K562 (cell line): ENCODE measurements around the gene CPM. TPM values are rescaled to one million over a fixed set of nuclear protein-coding genes. Genes with fewer than 3 reads are reported as not detected.

ENCODE experiments used
- ATAC-seq: fragments of 200-7000 bp; cut with Tn5 transposase; 3 replicates; pipeline ENCODE4 v1.9.1; 2020; ENCODE audit warnings: moderate library complexity
- BruUV-seq: library from RNA; stranded (reverse); fragments of 400-500 nt; replicated peaks from 2 replicates; lab custom pipeline; 2021; lab: Mats Ljungman, UMichigan
- CTCF ChIA-PET: fragments of 300-600 bp; formaldehyde crosslinking; extraction: SDS; loops from one replicate; lab custom pipeline; 2021; ENCODE audit warnings: low intra/inter-chr PET ratio; lab: Yijun Ruan, JAX
- POLR2A ChIA-PET: fragments of 300-600, 350-650 bp; sonication (Branson Sonifier 250); formaldehyde crosslinking; extraction: SDS; loops from one replicate; lab custom pipeline; 2021; ENCODE audit warnings: antibody characterized with exemption, inconsistent platforms; lab: Yijun Ruan, JAX
- DNase-seq, 4 experiments: peaks; one replicate each; pipeline versions ENCODE4 v3.0.0 to v3.0.0-alpha.2; 2011 to 2018; ENCODE audit warnings: low spot score in 3 of 4, mixed read lengths in 3 of 4; ENCODE audit errors: extremely low read depth in 1 of 4
- FAIRE-seq: peaks from 2 replicates; lab custom pipeline; 2011; peaks lifted over from hg19 to GRCh38; lab: Jason Lieb, UNC
- H2AFZ ChIP-seq: 2 replicates; pipeline ENCODE4 v1.6.0; 2011; ENCODE audit warnings: low read depth, low read length, control low read depth, inconsistent platforms
- H3K27ac ChIP-seq: fragments of 200-600 bp; 3 replicates; pipeline ENCODE4 v1.8.0; 2011; ENCODE audit warnings: low read depth, mild to moderate bottlenecking, control low read depth, inconsistent platforms, low read length, moderate library complexity, mixed read lengths; ENCODE audit errors: extremely low read depth
- H3K27me3 ChIP-seq, 2 experiments: fragments of 300-600 bp in 1 of 2; 2 replicates in 1 of 2; 3 replicates in 1 of 2; pipeline versions ENCODE4 v1.6.0 to v1.8.0; 2011; ENCODE audit warnings: inconsistent platforms in 2 of 2, low read length in 2 of 2, mild to moderate bottlenecking in 1 of 2, mixed read lengths in 1 of 2, moderate library complexity in 1 of 2; ENCODE audit not compliant: control insufficient read depth in 2 of 2, insufficient read depth in 2 of 2
- H3K36me3 ChIP-seq: fragments of 300-600 bp; 3 replicates; pipeline ENCODE4 v1.8.0; 2011; ENCODE audit warnings: mild to moderate bottlenecking, low read length, inconsistent platforms; ENCODE audit not compliant: control insufficient read depth, insufficient read depth
- H3K4me1 ChIP-seq, 2 experiments: fragments of 200-600 bp in 1 of 2; replicated peaks in 1 of 2; 2 replicates in 1 of 2; 3 replicates in 1 of 2; pipeline versions ENCODE4 v1.5.1 to v1.8.0; 2011; ENCODE audit warnings: inconsistent platforms in 2 of 2, low read length in 2 of 2, mild to moderate bottlenecking in 1 of 2, mixed read lengths in 1 of 2, moderate library complexity in 1 of 2; ENCODE audit not compliant: control insufficient read depth in 2 of 2, insufficient read depth in 2 of 2
- H3K4me2 ChIP-seq: 2 replicates; pipeline ENCODE4 v1.6.1; 2011; ENCODE audit warnings: low read length, control low read depth, inconsistent platforms, mixed read lengths; ENCODE audit not compliant: insufficient read depth
- H3K4me3 ChIP-seq: fragments of 200-600 bp; sonication (generic), shearing (Covaris generic); 2 replicates; pipeline ENCODE4 v1.5.1; 2016; ENCODE audit warnings: control low read depth, inconsistent platforms
- H3K79me2 ChIP-seq: fragments of 200-600 bp; 3 replicates; pipeline ENCODE4 v1.8.0; 2011; ENCODE audit warnings: low read length, inconsistent platforms; ENCODE audit not compliant: control insufficient read depth, insufficient read depth
- H3K9ac ChIP-seq, 2 experiments: 2 replicates each; pipeline versions ENCODE4 v1.6.0 to v1.6.1; 2011; ENCODE audit warnings: low read depth in 2 of 2, low read length in 2 of 2, control low read depth in 1 of 2, inconsistent platforms in 1 of 2, mild to moderate bottlenecking in 1 of 2, mixed read lengths in 1 of 2; ENCODE audit not compliant: insufficient read depth in 1 of 2
- H3K9me1 ChIP-seq: one replicate; pipeline ENCODE4 v1.6.0; 2011; ENCODE audit warnings: inconsistent platforms, mild to moderate bottlenecking, low read length, moderate library complexity; ENCODE audit not compliant: control insufficient read depth, insufficient read depth
- H3K9me3 ChIP-seq: replicated peaks from 2 replicates; pipeline ENCODE4 v1.5.1; 2011; ENCODE audit warnings: low read depth, low read length, inconsistent platforms; ENCODE audit not compliant: control insufficient read depth, insufficient read depth
- H4K20me1 ChIP-seq: replicated peaks from 2 replicates; pipeline ENCODE4 v1.6.1; 2011; ENCODE audit warnings: low read length, inconsistent platforms, mixed read lengths; ENCODE audit not compliant: control insufficient read depth, insufficient read depth
- CAMTA2 ChIP-seq: fragments of 250-450 bp; sonication (Bioruptor Pico); conservative IDR thresholded peaks from 2 replicates; pipeline ENCODE4 v1.5.1; 2022
- CBFB ChIP-seq: sonication (generic); formaldehyde crosslinking; IDR thresholded peaks from 2 replicates; pipeline ENCODE4 v1.4.0; 2020; ENCODE audit warnings: mild to moderate bottlenecking, missing genetic modification reagents
- CHD2 ChIP-seq: IDR thresholded peaks from 2 replicates; pipeline ENCODE4 v1.6.1; 2011; ENCODE audit warnings: low read depth, low read length
- CTCFL ChIP-seq: IDR thresholded peaks from 2 replicates; pipeline ENCODE4 v1.6.1; 2011; ENCODE audit warnings: borderline replicate concordance, low read depth, mild to moderate bottlenecking, moderate library complexity, low read length; ENCODE audit not compliant: insufficient read depth, poor library complexity, severe bottlenecking
- NR0B1 ChIP-seq: fragments of 450-650 bp; IDR thresholded peaks from one replicate; pipeline ENCODE4 v1.6.1; 2018; ENCODE audit warnings: mild to moderate bottlenecking, moderate library complexity; ENCODE audit not compliant: partially characterized antibody
- PHF8 ChIP-seq: fragments of 200-600 bp; sonication (generic); IDR thresholded peaks from 2 replicates; pipeline ENCODE4 v1.6.1; 2012; ENCODE audit warnings: mixed run types, mild to moderate bottlenecking, inconsistent platforms, low read length, moderate library complexity, borderline replicate concordance
- POLR2G ChIP-seq: fragments of 200-400 bp; formaldehyde crosslinking; IDR thresholded peaks from 2 replicates; pipeline ENCODE4 v1.6.1; 2017; ENCODE audit warnings: low read depth, mild to moderate bottlenecking, antibody characterized with exemption, low read length, moderate library complexity
- SIRT6 ChIP-seq: IDR thresholded peaks from one replicate; pipeline ENCODE4 v1.6.1; 2012; ENCODE audit warnings: low read depth, mild to moderate bottlenecking, control low read depth, inconsistent platforms, low read length, moderate library complexity
- TEAD4 ChIP-seq, 2 experiments: sonication (generic) in 1 of 2; formaldehyde crosslinking in 1 of 2; IDR thresholded peaks; 2 replicates each; pipeline versions ENCODE4 v1.6.1 to v1.8.0; 2012 to 2022; ENCODE audit warnings: borderline replicate concordance in 1 of 2, inconsistent platforms in 1 of 2, low read length in 1 of 2, mild to moderate bottlenecking in 1 of 2, missing genetic modification reagents in 1 of 2
- USF2 ChIP-seq: sonication (generic); formaldehyde crosslinking; IDR thresholded peaks from 2 replicates; pipeline ENCODE4 v1.5.0; 2020; ENCODE audit warnings: missing genetic modification reagents
- ZBTB8A ChIP-seq: fragments of 450-650 bp; IDR thresholded peaks from 2 replicates; pipeline ENCODE4 v1.6.1; 2018; ENCODE audit warnings: mild to moderate bottlenecking, moderate library complexity; ENCODE audit not compliant: partially characterized antibody
- ZNF408 ChIP-seq: fragments of 250-450 bp; sonication (Bioruptor Pico); IDR thresholded peaks from 2 replicates; pipeline ENCODE4 v1.4.0; 2020; ENCODE audit warnings: low read depth, mild to moderate bottlenecking, moderate library complexity
- WGBS: fragments of 100-300 bp; shearing (Covaris generic); methylation state at CpG from one replicate; pipeline ENCODE4 v1.1.6; 2016; ENCODE audit warnings: low coverage, mixed read lengths; ENCODE audit not compliant: insufficient coverage; ENCODE audit errors: missing lambda C conversion rate; 5-methylcytosine and 5-hydroxymethylcytosine counted together
- in situ Hi-C: fragments of 300-500 bp; cut with MboI; formaldehyde crosslinking; loops from 4 replicates; pipeline ENCODE4 v1.15.0; 2018; ENCODE audit warnings: inconsistent platforms, mixed read lengths
- intact Hi-C: fragments of 100-400 bp; cut with micrococcal nuclease; formaldehyde crosslinking; loops from 2 replicates; pipeline ENCODE4 v1.14.2; 2022
- polyA plus RNA-seq, 8 experiments: library from polyadenylated mRNA; depleted of rRNA in 4 of 8; stranded (reverse) in 5 of 8; unstranded in 3 of 8; fragments of >200 nt; fragmentation: Nextera tagmentation in 2 of 8; fragmentation: Illumina TruSeq in 1 of 8; extraction: Ambion mirVana in 2 of 8; extraction: Trizol in 1 of 8; gene quantifications; 2 replicates each; pipeline versions ENCODE4 v1.2.1 to v1.2.3, GENCODE V29; 2011 to 2014; ENCODE audit warnings: inconsistent platforms in 1 of 8, missing spikeins in 1 of 8
- total RNA-seq, 7 experiments: library from RNA; depleted of rRNA in 6 of 7; stranded (reverse); fragments of >200 nt in 6 of 7; fragmentation: Illumina TruSeq in 2 of 7; extraction: Trizol in 2 of 7; gene quantifications; 2 replicates each; pipeline versions ENCODE4 v1.2.1 to v1.2.3, GENCODE V29; 2011 to 2021; ENCODE audit warnings: low replicate concordance in 1 of 7

Gene CPM
- total and polyA plus RNA-seq, 9 of the 15 experiments (the other 6 are each of a cell fraction or from before 2014, with no cell fraction given) = 0.31 TPM; not detected in 8

GRCh38 chr12:68873316-68873715 lies 59.7 kb downstream of the CPM start:
- intact Hi-C loops = no loop called here
- FAIRE-seq (no peak), ATAC-seq (no peak), DNase-seq (no peak)
- Histone ChIP-seq H3K9me1 (no peaks in the 10 kb centered on the region), H3K27me3 (peaks cover 15 to 49% of the 10 kb centered on the region in 2 experiments), H3K79me2 (no peaks in the 10 kb centered on the region), H2AFZ (no peak overlapping the region), H3K4me2 (no peak overlapping the region), H3K4me3 (no peak overlapping the region), H3K9ac (no peak overlapping the region), H3K27ac (no peak overlapping the region), H3K4me1 (no peaks in the 10 kb centered on the region), H3K36me3 (no peaks in the 10 kb centered on the region), H4K20me1 (no peaks in the 10 kb centered on the region), H3K9me3 (no peaks in the 10 kb centered on the region)
- TF ChIP-seq POLR2G (no peak), CTCFL (no peak), CBFB (CRISPR knock-in tag) (no peak), PHF8 (no peak), TEAD4 (IDR thresholded peaks at IDR 0.05; ENCODE audit: low read length) (no peak), TEAD4 (CRISPR knock-in tag; IDR thresholded peaks at IDR 0.05; ENCODE audit: borderline replicate concordance) (no peak), ZBTB8A (no peak), SIRT6 (no peak), CAMTA2 (CRISPR knock-in tag) (no peak), NR0B1 (no peak), USF2 (CRISPR knock-in tag) (no peak), CHD2 (no peak), ZNF408 (CRISPR knock-in tag) (no peak)
- no TSS peak for BruUV-seq
- in situ Hi-C loops = loop anchor here (25.0 kb wide), 1 partner anchor 189 kb away; no protein-coding TSS in a partner anchor
- CTCF ChIA-PET = no interaction called here
- POLR2A ChIA-PET = no interaction called here
- WGBS = 6% methylated on average over 4 of the region's 4 CpGs
